ENCODE results near the gene ITGA1.

The ITGA1 gene

DNA sequence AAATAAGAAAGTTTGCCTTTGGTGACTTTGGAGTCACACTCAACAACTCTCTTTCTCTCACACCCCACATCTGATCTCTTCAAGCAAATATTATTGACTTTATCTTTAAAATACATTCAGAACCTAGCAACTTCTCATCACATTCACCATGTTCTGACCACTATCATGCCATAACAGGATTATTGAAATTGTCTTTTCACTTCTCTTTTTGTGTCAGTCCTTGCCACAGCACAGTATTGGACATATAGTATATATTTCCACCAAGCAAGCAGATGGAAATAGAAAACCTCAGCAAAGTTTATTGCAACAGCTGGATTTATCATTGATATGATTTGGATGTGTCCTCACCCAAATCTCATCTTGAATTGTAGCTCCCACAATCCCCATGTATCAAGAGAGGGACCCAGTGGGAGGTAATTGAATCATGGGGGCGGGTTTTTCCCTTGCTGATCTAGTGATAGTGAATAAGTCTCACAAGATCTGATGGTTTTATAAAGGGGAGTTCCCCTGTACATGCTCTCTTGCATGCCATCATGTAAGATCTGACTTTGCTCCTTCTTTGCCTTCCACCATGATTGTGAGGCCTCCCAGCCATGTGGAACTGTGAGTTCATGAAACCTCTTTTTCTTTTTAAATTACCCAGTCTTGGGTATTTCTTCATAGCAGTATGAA, 26.9 kb upstream of the ITGA1 start:
- H3K27ac ChIP-seq, result no peak overlapping the region
- TF ChIP-seq, protein P1, sequence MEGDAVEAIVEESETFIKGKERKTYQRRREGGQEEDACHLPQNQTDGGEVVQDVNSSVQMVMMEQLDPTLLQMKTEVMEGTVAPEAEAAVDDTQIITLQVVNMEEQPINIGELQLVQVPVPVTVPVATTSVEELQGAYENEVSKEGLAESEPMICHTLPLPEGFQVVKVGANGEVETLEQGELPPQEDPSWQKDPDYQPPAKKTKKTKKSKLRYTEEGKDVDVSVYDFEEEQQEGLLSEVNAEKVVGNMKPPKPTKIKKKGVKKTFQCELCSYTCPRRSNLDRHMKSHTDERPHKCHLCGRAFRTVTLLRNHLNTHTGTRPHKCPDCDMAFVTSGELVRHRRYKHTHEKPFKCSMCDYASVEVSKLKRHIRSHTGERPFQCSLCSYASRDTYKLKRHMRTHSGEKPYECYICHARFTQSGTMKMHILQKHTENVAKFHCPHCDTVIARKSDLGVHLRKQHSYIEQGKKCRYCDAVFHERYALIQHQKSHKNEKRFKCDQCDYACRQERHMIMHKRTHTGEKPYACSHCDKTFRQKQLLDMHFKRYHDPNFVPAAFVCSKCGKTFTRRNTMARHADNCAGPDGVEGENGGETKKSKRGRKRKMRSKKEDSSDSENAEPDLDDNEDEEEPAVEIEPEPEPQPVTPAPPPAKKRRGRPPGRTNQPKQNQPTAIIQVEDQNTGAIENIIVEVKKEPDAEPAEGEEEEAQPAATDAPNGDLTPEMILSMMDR (conservative IDR thresholded peaks at IDR 0.05), result no peak

DNA sequence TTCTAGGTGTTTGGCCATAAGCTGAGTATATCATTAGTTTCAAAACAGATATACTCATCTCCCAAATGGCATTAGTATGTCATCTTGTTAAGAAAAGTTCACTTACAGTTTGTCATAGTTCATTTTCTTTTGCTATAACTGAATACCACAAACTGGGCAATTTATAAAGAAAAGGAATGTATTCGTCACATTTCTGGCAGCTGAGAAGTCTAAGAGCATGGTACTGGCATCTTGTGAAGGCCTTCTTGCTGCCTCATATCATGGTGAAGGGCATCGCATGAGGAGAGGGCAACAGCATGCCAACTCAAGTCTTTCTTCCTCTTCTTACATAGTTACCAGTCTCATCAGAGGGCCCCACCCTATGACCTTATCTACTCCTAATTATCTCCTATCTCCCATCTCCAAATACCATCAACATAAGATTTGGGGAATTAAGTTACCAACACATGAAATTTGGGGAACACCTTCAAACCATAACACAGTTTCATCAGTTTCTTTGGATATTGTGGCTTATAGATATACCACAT, 20.4 kb upstream of the ITGA1 start:
- TF ChIP-seq, protein P1 (conservative IDR thresholded peaks at IDR 0.05), result no peak

DNA sequence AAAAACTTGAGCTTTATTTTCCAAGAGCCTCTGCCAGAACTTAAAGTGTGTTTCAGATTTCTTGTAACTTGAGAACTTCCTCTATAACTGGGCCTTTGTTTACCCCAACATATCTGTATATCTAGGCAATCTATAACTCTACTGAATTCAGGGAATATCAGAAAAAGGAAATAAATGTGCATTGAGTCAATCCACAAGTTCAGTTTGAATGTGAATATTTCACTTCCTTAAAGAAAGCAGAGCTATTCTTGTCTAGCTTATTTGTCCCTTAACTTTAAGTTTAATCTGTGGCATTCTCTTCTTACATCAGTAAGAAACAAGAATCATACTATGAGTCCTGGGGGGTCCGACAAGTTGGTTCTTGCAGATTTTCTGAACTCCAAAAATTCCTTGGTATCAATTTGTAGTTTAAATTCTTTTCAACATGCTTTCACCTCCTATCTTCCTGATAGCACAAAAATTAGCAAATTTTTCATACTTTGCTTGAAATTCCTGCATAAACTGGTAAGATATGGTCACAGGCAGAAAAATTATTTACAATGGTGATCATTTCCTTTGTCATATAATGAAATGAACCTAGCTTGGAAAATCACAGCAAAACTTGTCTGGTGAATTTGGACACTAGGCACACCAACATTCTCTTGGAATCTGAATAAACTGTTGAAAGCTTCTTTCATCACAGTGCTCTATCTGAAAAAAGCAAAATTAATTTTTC, 19.8 kb upstream of the ITGA1 start:
- TF ChIP-seq, protein P1 (conservative IDR thresholded peaks at IDR 0.05), result no peak
- H3K27ac ChIP-seq, result no peak overlapping the region

More for the DNA sequence above, 20.4 kb upstream of the ITGA1 start:
- no peak overlapping the region for H3K27ac ChIP-seq

DNA sequence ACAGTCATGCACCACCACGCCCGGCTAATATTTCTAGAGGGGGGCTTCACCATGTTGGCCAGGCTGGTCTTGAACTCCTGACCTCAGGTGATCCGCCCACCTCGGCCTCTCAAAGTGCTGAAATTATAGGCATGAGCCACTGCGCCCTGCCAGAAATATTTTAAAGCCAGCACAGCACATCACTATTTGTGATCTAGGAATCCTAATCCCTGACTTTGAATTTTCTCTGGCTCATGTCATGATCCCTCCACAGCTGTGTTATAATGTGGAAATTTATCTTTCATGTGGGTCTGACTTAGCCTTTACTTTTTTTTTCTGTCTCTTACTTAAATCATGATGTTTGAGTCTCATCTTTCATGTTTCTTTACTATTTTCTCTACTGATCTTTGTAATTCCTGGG, 18.7 kb upstream of the ITGA1 start:
- H3K27ac ChIP-seq, result no peak overlapping the region
- TF ChIP-seq, protein P1 (conservative IDR thresholded peaks at IDR 0.05), result no peak

DNA sequence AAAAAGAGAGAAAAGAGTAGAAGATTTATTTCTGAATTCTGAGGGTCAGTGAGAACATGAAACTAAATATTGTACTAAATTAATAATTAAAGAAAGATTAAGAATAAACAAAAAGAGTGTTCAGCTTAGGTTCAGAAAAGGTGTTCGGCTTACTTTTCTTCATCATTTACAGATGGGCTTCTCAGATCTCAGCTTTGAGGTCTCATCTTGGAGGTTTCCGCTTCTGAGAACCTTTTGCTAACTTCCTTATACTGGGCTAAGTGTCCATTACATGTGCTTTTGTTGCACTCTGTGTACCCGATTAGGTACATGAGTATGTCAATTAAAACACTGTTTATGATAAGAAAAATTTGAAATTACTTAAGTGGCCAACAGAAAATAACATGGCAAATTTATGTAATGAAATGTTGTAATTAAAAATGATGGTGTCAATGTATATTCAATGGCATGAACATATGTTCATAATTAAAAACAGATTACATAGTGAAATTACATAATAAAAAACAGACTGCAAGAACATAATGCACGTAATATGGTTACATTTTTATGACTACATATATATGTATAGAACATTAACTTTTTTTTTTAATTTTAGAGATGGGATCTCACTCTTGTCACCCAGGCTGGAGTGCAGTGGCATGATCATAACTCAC, 17.3 kb upstream of the ITGA1 start:
- TF ChIP-seq, protein P1 (conservative IDR thresholded peaks at IDR 0.05), result no peak

DNA sequence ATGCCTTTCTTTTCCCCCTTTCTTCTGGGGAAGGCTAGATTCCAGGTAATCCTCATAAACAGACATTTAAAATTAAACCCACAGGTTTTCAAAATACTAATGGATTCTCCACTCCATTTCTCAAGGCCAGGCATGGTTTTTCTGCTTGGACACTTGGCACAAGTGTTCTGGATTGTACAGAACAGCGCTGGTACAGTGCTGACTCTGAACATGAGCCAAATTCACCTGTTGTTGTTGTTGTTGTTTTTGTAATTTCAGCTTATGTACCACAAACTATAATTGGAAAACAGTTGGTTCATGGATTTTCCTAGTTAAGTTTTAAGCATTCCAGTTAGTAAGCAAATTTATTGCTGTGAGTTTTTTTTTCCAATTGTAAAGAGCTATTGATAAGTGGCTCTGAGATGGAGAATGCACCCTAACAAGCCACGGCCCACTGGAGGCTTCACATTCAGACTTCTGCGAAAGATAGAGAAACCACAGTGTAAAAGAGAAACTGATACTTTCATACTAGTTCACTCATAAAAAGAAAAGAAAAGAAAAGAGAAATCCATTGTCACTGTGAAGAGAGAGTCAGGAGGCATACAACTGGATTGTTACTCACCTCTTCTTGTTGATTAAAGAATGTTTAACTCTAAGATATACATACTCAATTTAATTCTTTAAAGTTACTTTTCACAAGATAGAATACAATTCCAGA, 16.2 kb upstream of the ITGA1 start:
- H3K27ac ChIP-seq, result no peak overlapping the region
- TF ChIP-seq, protein P1 (conservative IDR thresholded peaks at IDR 0.05), result no peak

More for the DNA sequence above, 17.3 kb upstream of the ITGA1 start:
- H3K27ac ChIP-seq, result no peak overlapping the region

DNA sequence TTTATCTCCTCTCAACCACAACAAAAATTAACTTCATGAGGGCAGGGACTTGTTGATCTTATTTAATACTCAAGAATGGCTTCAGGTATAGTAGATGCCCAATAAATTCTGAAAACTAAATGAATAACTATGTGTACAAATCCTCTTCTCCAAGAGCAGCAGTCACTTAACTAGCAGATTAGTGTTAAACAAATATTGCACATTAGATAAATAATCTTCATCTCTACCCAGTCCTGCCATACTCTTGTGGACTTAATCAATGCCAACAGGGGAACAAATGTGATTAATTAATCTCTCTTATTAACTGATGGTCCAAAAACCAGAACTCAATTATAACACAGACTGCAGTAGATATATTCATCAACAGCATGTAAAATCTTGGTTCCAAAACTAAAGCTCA, 15.0 kb upstream of the ITGA1 start:
- no peak overlapping the region for H3K27ac ChIP-seq
- TF ChIP-seq, protein P1 (conservative IDR thresholded peaks at IDR 0.05), result no peak
